ENCODE data around the gene RPP38.

The RPP38 gene

GRCh38 chr10:15113766-15114165 lies 16.6 kb downstream of the RPP38 start:
- Mint-ChIP-seq H3K4me3 (no peak overlapping the region), H3K9me3 (no peaks in the 10 kb centered on the region), H3K27ac (no peak overlapping the region), H3K27me3 (ENCODE audit: low read depth) (no peaks in the 10 kb centered on the region), H3K4me1 (peaks cover under 1% of the 10 kb centered on the region), H3K36me3 (ENCODE audit: low read depth) (peaks cover 27% of the 10 kb centered on the region)
- TF ChIP-seq CTCF (IDR thresholded peaks at IDR 0.05; ENCODE audit: unreplicated experiment in 3 of 3), result no peak

- Mint-ChIP-seq H3K4me3 (no peak overlapping the region), H3K36me3 (ENCODE audit: low read depth) (peaks cover 18% of the 10 kb centered on the region), H3K27me3 (ENCODE audit: low read depth) (no peaks in the 10 kb centered on the region), H3K27ac (no peak overlapping the region), H3K9me3 (no peaks in the 10 kb centered on the region), H3K4me1 (no peaks in the 10 kb centered on the region)
- TF ChIP-seq CTCF (IDR thresholded peaks at IDR 0.05; ENCODE audit: unreplicated experiment in 3 of 3), result no peak
Observed at GRCh38 chr10:15116225-15116624, 19.1 kb downstream of the RPP38 start.

- no peak overlapping the region for H3K27ac Mint-ChIP-seq
- no peaks in the 10 kb centered on the region for H3K4me1 Mint-ChIP-seq
- peaks cover 12% of the 10 kb centered on the region for H3K36me3 Mint-ChIP-seq (ENCODE audit: low read depth)
- H3K9me3 Mint-ChIP-seq, result no peaks in the 10 kb centered on the region
- no peak for TF ChIP-seq CTCF (IDR thresholded peaks at IDR 0.05; ENCODE audit: unreplicated experiment in 3 of 3)
- H3K4me3 Mint-ChIP-seq, result no peak overlapping the region
- no peaks in the 10 kb centered on the region for H3K27me3 Mint-ChIP-seq (ENCODE audit: low read depth)
Observed at GRCh38 chr10:15118615-15119014, 21.5 kb downstream of the RPP38 start.

GRCh38 chr10:15120523-15120922 lies 23.4 kb downstream of the RPP38 start:
- no peaks in the 10 kb centered on the region for H3K27me3 Mint-ChIP-seq (ENCODE audit: low read depth)
- TF ChIP-seq CTCF (IDR thresholded peaks at IDR 0.05; ENCODE audit: unreplicated experiment in 3 of 3), result no peak
- peaks cover 19% of the 10 kb centered on the region for H3K36me3 Mint-ChIP-seq (ENCODE audit: low read depth)
- no peak overlapping the region for H3K27ac Mint-ChIP-seq
- H3K4me3 Mint-ChIP-seq, result no peak overlapping the region
- H3K4me1 Mint-ChIP-seq, result no peaks in the 10 kb centered on the region
- H3K9me3 Mint-ChIP-seq, result no peaks in the 10 kb centered on the region

- H3K36me3 Mint-ChIP-seq (ENCODE audit: low read depth), result peaks cover 24% of the 10 kb centered on the region
- H3K4me1 Mint-ChIP-seq, result no peaks in the 10 kb centered on the region
- no peak overlapping the region for H3K4me3 Mint-ChIP-seq
- no peaks in the 10 kb centered on the region for H3K9me3 Mint-ChIP-seq
- no peak overlapping the region for H3K27ac Mint-ChIP-seq
- TF ChIP-seq CTCF (IDR thresholded peaks at IDR 0.05; ENCODE audit: unreplicated experiment in 3 of 3), result no peak
- no peaks in the 10 kb centered on the region for H3K27me3 Mint-ChIP-seq (ENCODE audit: low read depth)
Observed at GRCh38 chr10:15121707-15122106, 24.6 kb downstream of the RPP38 start.

- H3K4me1 Mint-ChIP-seq, result no peaks in the 10 kb centered on the region
- peaks cover 24% of the 10 kb centered on the region for H3K36me3 Mint-ChIP-seq (ENCODE audit: low read depth)
- H3K27me3 Mint-ChIP-seq (ENCODE audit: low read depth), result no peaks in the 10 kb centered on the region
- no peak overlapping the region for H3K27ac Mint-ChIP-seq
- TF ChIP-seq CTCF (IDR thresholded peaks at IDR 0.05; ENCODE audit: unreplicated experiment in 3 of 3), result no peak
- H3K4me3 Mint-ChIP-seq, result no peak overlapping the region
- H3K9me3 Mint-ChIP-seq, result no peaks in the 10 kb centered on the region
Observed at GRCh38 chr10:15122477-15123030, 25.4 kb downstream of the RPP38 start.

All from nephron (organoid).